ENCODE data around the gene PPP1R8. TPM values are rescaled to one million over a fixed set of nuclear protein-coding genes. Genes with fewer than 3 reads are reported as not detected.

PPP1R8 gene
- total RNA-seq (2021; ENCODE audit: unreplicated experiment) (57.4 TPM), Bru-seq, nascent RNA (percentile 91 among the genes with signal in this experiment), BruChase-seq, experiment 1, labeled RNA remaining after a 6-hour chase (percentile 82 among the genes with signal in this experiment), BruChase-seq, experiment 2, labeled RNA remaining after a 2-hour chase (percentile 92 among the genes with signal in this experiment)
- 49.0 and 50.0 TPM in 2 replicates for polyA plus RNA-seq (2012)
- long read RNA-seq, partial matches to known transcripts = 0 of 14 reads
- long read RNA-seq, other reads (novel, unspliced or antisense) = 13 of 14 reads

- H3K79me2 ChIP-seq (ENCODE audit: insufficient read depth, low read length) = peaks cover 52% of the 10 kb centered on the region
- no peaks in the 10 kb centered on the region; the same call in 1 of the 2 replicates for H4K20me1 ChIP-seq (ENCODE audit: insufficient read depth)
- ChIA-PET RAD21 (ENCODE audit: low non-redundant PET in 1 of 2, low total read pairs in 2 of 2, uncharacterized antibody in 2 of 2, unreplicated experiment in 2 of 2) (no interaction called here), POLR2A (interaction anchor here (1.1 to 1.9 kb wide), 4 partner anchors 58 to 159 kb away, joined by 5 to 7 read pairs (median 6); partner anchors contain the start of genes FAM76A, IFI6 and STX12), CTCF (interaction anchor here (0.5 to 1.4 kb wide), 4 partner anchors 58 to 188 kb away, joined by 3 to 5 read pairs (median 4); partner anchors contain the start of genes FAM76A and STX12)
- peak within 1 kb of the TSS; percentile 73 for H3K27ac ChIP-seq (ENCODE audit: low read depth, low read length)
- peak within 1 kb of the TSS; percentile 79 for H3K4me2 ChIP-seq (ENCODE audit: low read length)
- no peak within 1 kb of the TSS for H2AFZ ChIP-seq (ENCODE audit: low read depth, low read length, poor library complexity, severe bottlenecking)
- H3K4me3 ChIP-seq (replicated peaks in 1 of 2; ENCODE audit: low read depth in 1 of 2, low read length in 2 of 2) = peak within 1 kb of the TSS; percentile 94 to 97
- peak; percentile 91 for DNase-seq (ENCODE audit: low read depth, low spot score)
- BruUV-seq (replicated peaks) = TSS peak; percentile 42
- peaks cover 9 to 26% of the 10 kb centered on the region in 2 experiments for H3K4me1 ChIP-seq (ENCODE audit: control insufficient read depth in 1 of 2, insufficient read depth in 2 of 2, low read length in 2 of 2)
- H3K36me3 ChIP-seq (ENCODE audit: control insufficient read depth in 1 of 2, insufficient read depth in 2 of 2, low read length in 2 of 2) = peaks cover 11 to 33% of the 10 kb centered on the region in 2 experiments
- H3K9me2 ChIP-seq (ENCODE audit: insufficient read depth) = no peaks in the 10 kb centered on the region
- intact Hi-C loops (cut with micrococcal nuclease) = loop anchor here (5.0 kb wide), 1 partner anchor 159 kb away; the partner anchor contains the start of gene IFI6
- ATAC-seq = peak; percentile 99
- peaks cover 0 to 6% of the 10 kb centered on the region in 2 experiments; a peak in 1 of 4 replicates for H3K9me3 ChIP-seq (ENCODE audit: control insufficient read depth in 1 of 2, insufficient read depth in 1 of 2, low read depth in 1 of 2, low read length in 2 of 2)
- peak within 1 kb of the TSS; percentile 97 for H3K9ac ChIP-seq (ENCODE audit: low read length)
- no peaks in the 10 kb centered on the region for H3K27me3 ChIP-seq (ENCODE audit: insufficient read depth, low read length)
- TF ChIP-seq CBX3 (IDR thresholded peaks at IDR 0.05; ENCODE audit: low read depth) = peak; percentile 69
- TF ChIP-seq ZFX (IDR thresholded peaks at IDR 0.05) = peak; percentile 89
- no peak for TF ChIP-seq ELF1 (IDR thresholded peaks at IDR 0.05; ENCODE audit: borderline replicate concordance, low read depth)
- TF ChIP-seq REST (IDR thresholded peaks at IDR 0.05; ENCODE audit: low read depth) = no peak
- TF ChIP-seq ZBTB33 (IDR thresholded peaks at IDR 0.05; ENCODE audit: extremely low read depth, insufficient replicate concordance, low read length) = no peak
- peak; percentile 33 for TF ChIP-seq TCF7L2 (IDR thresholded peaks at IDR 0.05; ENCODE audit: borderline replicate concordance, extremely low read depth, insufficient read depth, insufficient read length)
- no peak for TF ChIP-seq SP1 (IDR thresholded peaks at IDR 0.05; ENCODE audit: low read depth)
- peak; percentile 97 for TF ChIP-seq POLR2A (IDR thresholded peaks at IDR 0.05; ENCODE audit: borderline replicate concordance, extremely low read depth, insufficient read depth, insufficient read length)
- 0 out of 2 replicates have a peak, but pooled peaks have one; percentile 40 for TF ChIP-seq EGR1 (IDR thresholded peaks at IDR 0.05; ENCODE audit: low read depth)
- no peak for TF ChIP-seq CTCF (IDR thresholded peaks at IDR 0.05 in 2 of 3, conservative IDR thresholded peaks at IDR 0.05 in 1 of 3; ENCODE audit: borderline replicate concordance in 1 of 3, insufficient read depth in 1 of 3, low read depth in 2 of 3, low read length in 2 of 3)
- no peak for TF ChIP-seq RAD21 (IDR thresholded peaks at IDR 0.05; ENCODE audit: low read depth)
- no peak for TF ChIP-seq JUND (IDR thresholded peaks at IDR 0.05)
- TF ChIP-seq ATF3 (IDR thresholded peaks at IDR 0.05) = no peak
- no peak for TF ChIP-seq SRF (IDR thresholded peaks at IDR 0.05; ENCODE audit: low read depth)
- peak; percentile 99 for TF ChIP-seq POLR2AphosphoS5 (IDR thresholded peaks at IDR 0.05; ENCODE audit: low read depth, low read length)
- no peak for TF ChIP-seq FOSL1 (IDR thresholded peaks at IDR 0.05; ENCODE audit: low read depth)
- no peak for TF ChIP-seq EZH2phosphoT487 (IDR thresholded peaks at IDR 0.05; ENCODE audit: borderline replicate concordance)
These were observed at the start of gene PPP1R8 for GRCh38 chr1:27830621-27831440. TSS of gene PPP1R8 (plus strand) at chr1:27830782. CDS start at chr1:27830836, 54 bp downstream.
